Measurements from ENCODE around the gene MEGF9.
"Not testable (repeated sequence)": the region's sequence is repeated elsewhere in the genome, so short reads cannot be mapped to it uniquely, and the experiment has no call there.

Gene MEGF9

DNA sequence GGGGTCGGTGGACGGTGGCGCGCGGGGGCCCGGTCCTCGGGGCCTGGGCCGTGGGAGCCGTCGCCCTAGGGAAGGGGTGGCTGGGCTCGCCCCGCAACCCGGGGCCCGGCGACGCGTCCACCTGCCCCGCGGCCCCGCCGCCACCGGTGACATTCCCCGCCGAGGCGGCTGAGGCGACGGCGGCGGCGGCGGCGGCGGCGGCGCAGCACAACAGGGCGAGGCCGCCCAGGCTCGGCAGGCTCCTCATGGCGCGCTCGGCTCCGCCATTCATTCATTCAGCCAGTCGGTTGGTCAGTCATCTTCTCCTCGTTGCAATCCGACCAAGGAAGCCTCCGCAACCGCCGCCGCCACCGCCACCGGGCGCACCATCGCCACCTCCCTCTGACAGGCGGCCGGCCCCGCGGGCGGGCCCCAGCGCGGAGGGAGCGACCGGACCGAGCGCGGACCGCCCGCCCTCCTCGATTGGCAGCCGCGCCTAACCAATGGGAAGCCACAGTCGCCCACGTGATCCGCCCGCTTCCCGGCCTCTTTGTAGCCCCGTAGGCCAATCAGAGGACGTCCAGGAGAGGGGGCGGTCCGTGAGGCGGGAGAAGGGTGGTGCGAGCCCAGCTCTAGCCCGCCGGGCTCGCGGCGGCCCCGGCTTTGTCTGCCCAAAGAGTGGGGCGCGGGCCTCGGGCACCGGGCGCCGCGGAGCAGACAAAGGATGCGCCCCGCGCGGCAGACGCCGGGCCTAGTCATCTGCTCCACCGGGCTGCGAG lies at the start of gene MEGF9:
MEGF9 (minus strand) TSS at position 383 of the 758 bp plus-strand sequence; CDS start at position 271, 112 bp downstream.
- peak; percentile 98 for DNase-seq

- no peak for DNase-seq
Measured at GRCh38 chr9:120761006-120761405, 46.7 kb upstream of the MEGF9 start.

DNA sequence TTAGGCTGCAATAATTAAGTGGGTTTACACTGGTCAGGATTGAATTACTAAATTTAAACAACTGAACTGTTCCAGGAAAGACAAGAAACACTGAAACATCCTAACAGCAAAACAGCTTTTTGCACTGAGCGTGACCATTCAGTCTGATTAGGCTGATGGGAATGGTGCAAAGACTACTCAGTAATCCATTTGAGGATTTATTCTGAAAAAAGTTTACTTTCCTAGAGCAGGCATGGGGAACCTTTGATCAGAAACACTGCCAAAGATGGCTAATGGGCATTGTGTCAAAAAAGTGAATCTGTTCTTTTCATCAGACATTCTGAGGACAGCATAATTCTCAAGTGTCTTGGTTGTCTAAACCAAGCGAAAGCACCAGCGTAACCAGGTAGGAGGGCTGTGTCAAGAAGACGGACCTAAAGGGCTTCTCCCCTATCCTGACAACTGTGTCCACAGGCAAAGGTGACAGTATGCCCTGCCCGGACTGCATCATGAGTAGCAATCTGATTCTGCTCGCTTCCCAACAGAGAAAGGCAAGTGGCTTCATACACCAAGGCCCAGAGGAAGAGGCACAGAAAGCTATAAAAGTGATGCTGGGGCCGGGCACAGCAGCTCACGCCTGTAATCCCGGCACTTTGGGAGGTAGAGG lies 45.6 kb upstream of the MEGF9 start:
- no peak for DNase-seq

GRCh38 chr9:120758544-120758943 lies 44.3 kb upstream of the MEGF9 start:
- DNase-seq = no peak

DNA sequence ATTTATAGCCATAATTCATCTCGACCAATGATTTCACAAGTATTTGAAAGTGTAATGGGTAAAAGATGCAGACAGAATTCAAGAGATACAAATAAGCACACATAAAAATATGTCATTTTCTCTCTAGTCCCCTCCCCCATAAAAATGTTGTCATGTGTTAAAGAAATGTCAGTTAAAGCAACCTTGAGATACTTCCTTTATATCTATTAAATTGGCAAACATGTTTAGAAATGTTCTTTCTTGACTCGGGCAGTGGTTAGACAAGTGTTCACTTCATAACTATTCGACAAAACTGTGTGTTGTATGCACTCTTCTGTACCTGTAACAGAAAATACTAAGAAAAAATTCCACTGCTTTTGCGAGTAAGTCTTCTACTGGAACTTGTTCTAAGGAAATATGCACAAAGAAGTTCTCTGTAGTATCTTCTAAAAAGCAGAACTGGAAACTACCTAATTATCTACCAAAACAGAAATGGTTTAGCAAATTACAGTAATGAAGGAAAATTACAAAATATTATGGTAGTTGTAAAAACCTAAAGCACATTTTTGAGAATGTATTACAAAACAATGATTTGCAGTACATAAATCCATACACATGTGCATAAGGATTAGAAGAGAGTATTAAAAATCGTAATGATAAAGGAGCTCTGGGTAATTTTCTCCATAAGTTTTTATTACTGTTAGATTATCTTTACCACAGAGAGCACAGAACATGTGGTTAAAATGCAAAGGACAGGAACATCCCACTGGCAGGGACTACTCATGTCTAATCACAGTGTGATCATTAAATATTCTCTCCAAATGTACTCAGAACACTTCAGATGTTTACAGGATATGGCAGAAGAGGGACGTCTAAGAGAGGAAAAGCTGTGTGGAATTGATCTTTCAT lies 43.0 kb upstream of the MEGF9 start:
- DNase-seq = no peak

DNA sequence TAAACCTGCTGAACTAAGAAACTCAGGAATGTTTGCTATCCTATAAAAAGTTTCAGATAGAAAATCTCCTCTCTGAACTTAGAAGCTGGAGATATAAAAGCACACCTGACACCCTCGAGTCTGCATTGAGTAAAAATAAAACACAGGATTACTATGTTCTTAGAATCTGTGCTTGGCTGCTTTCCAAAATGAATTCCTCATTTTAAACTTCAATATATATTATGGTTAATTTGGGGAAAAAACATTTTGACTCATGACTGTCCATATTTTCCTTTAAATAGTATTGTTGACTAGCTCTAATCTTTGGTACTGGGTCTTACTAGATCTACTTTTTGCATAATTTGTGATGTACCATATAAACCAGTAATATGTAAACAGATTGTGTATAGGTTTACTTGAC lies 42.3 kb upstream of the MEGF9 start:
- no peak for DNase-seq

GRCh38 chr9:120755810-120756434 lies 41.7 kb upstream of the MEGF9 start:
- peak; percentile 69 for DNase-seq

- DNase-seq = no peak
Measured at GRCh38 chr9:120755044-120755443, 40.8 kb upstream of the MEGF9 start.

DNA sequence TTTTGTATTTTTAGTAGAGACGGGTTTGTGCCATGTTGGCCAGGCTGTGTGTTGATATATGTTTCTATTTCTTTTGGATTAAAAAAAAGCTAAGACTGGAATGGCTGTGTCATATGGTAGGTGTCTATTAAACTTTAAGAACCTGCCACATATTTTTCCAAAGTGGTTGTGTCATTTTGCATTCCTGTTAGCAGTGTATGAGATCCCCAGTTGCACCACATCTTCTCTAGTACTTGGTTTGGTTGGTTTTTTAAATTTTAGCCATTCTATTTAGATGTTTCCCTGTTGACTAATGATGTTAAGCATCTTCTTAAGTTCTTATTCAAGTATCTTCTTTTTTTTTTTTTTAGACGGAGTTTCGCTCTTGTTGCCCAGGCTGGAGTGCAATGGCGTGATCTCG lies 36.2 kb upstream of the MEGF9 start:
- DNase-seq = no peak

DNA sequence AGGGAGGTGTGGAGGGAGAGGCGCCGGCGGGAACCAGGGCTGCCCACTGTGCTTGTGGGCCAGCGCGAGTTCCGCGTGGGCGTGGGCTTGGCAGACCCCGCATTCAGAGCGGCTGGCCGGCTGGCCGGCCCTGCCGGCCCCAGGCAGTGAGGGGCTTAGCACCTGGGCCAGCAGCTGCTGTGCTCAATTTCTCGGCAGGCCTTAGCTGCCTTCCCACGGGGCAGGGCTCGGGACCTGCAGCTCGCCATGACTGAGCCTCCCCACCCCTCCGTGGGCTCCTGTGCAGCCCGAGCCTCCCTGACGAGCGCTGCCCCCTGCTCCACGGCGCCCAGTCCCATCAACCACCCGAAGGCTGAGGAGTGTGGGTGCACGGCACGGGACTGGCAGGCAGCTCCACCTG lies 32.1 kb upstream of the MEGF9 start:
- DNase-seq = not testable (repeated sequence)

- no peak for DNase-seq
Measured at GRCh38 chr9:120745278-120745677, 31.0 kb upstream of the MEGF9 start.

DNA sequence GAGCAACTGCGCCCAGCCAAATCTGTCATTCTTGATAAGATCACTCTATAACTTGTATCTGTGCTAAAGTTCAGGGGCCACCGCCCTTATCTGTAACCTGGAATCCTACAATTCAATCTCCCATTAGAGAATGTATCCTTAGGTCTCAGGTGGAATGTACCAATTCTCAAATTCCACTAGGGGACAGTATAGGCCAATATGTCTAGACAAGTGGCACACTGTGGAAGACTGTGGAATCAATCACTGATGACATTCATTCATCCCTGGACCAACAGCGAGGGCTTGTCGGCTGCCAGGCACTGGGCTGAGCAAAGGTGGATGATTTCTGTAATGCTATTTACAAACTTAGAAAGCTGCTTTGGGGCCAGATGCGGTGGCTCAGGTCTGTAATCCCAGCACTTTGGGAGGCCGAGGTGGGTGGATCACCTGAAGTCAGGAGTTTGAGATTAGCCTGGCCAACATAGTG lies 28.7 kb upstream of the MEGF9 start:
- DNase-seq = no peak

- DNase-seq = no peak
Measured at GRCh38 chr9:120741701-120742100, 27.4 kb upstream of the MEGF9 start.

GRCh38 chr9:120741191-120741590 lies 26.9 kb upstream of the MEGF9 start:
- DNase-seq = no peak

DNA sequence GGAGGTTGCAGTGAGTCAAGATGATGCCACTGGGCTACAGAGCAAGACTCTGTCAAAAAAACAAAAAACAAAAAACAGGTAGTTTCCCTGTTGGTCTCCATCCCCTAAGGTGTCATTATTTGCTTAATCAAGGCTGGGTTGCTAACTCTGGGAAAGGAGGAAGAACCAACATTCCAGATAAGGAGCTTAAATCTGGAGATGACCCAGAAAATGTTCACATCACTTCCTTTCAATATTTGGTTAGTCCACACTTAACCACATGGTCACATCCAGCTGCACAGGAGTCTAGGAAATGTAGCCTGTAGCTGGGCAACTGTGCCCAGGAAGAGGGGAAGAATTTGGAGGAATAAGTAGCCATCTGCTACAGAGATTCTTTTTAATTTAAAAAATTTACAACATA lies 25.9 kb upstream of the MEGF9 start:
- no peak for DNase-seq

- no peak for DNase-seq
Measured at GRCh38 chr9:120737416-120738165, 23.3 kb upstream of the MEGF9 start.

GRCh38 chr9:120736881-120737280 lies 22.6 kb upstream of the MEGF9 start:
- no peak for DNase-seq

DNA sequence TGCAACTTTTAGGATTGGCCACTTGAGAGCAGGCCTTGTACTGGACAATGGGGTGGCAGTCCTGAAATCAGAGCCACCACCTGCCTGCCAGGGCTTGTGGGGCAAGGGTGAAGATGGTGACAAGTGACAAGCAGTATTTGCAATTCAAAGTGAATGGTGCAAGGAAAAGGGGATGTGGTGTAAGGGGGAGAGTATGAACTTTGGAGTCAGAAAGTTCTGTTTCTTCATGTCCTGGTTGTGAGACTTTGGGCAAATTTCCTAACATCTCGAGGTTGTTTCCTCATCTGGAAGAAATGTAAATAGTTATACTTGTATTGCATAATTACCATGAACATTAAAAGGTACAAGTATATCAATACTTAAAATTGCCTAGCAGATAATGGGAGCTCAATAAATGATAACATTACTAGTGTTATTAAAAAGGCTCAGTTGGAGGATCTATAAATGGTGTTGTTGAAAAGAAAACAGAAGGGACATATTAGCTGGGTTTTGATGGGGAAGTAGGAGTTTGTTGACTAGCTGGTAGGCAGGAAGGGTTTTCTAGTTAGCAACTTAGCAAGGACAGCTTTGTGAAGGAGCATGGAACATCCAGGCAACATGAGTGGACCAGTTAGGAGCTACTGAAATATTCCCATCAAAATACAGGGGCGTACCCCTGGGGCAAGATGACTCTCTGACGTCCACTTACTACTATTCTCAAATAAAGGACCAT lies 21.3 kb upstream of the MEGF9 start:
- DNase-seq = no peak

DNA sequence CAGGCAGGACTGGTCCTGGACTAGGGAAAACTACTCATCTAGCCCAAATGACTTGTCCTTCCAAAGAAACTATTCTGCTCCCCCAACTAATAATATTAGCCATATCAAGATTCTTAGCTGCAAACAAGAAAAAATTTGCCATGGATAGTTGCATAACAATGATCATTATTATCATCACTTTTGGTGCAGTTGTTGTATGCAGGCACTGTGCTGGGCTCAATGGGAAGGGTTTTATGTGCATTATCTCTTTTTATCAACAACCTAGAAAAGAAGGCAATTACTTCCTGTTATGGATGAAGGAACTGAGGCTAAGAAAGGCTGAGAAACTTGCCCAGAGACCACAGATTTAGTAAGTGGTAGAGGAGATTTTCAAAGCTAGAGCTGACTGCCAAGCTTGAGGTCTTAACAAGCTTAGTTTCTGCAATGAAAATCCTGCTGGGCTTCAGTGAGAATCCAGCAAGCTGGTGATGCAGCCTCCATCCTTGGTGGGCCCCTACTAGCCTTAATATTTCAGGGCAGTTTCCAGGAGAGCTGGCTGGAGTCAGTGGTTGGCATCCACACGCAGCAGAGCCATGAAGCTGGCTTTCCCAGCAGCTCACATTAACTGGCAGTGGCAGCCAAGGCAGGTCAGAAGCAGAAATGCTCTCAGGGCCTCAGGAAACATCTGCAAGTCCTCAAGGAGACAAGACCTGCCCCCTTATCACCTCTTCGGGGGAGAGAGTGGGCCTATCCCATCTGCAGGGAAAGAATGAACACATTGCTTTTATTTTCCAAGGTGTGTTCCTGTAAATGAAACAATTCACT lies 20.5 kb upstream of the MEGF9 start:
- no peak for DNase-seq

- DNase-seq = no peak
Measured at GRCh38 chr9:120733190-120733589, 18.9 kb upstream of the MEGF9 start.
